ENCODE measurements around the gene GOT1.

Gene GOT1

DNA sequence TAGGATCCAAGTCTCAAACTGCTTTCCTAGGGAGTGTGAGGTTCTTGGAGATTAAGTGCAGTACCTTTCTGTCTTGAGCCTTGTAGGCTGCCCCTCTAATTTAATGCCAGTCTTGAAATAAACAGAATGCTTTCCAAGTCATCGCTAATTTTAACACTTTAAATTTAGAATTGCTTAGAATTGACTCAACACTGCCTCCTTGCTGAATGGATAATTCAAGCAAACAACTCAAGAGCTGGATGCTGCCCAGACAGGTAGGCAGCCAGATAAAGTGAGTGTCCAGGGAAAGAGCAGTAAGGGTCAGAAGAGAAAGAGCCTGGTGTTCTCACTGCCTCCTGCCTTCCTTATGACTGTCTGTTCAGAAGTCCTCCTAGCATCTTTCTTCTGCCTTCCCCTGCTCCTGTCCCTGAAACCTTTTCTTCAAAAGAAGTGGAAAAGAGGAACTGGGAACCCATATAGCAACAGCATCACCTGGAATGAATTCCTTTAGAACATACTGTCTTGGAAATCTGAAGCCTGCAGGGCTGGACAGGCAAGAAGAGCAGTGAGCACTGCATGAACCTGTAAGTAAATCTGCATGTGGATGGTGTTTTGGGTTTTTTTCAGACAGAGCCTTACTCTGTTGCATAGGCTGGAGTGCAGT lies 3.1 kb upstream of the GOT1 start:
- FAIRE-seq (no peak), DNase-seq (ENCODE audit: low spot score) (no peak)

DNA sequence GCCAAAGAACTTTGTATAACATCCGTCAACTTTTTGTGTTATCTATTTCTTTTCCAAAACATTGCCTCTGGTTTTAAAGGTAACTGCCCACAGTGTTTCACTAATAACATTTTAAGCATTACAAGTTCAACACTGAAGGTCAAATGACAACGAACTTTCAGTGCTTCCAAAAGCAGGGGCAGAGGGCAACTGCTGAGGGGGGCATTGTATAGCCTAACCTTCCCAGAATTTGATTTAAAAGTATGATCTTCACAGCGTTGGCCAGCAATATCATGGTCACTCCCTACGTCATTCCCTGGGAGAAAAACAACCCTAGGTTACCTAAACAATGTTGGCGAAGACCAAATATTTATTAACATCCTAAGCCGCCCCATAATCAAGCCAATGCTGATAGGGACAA lies 2.5 kb upstream of the GOT1 start:
- FAIRE-seq (no peak), DNase-seq (ENCODE audit: low spot score) (no peak)

DNA sequence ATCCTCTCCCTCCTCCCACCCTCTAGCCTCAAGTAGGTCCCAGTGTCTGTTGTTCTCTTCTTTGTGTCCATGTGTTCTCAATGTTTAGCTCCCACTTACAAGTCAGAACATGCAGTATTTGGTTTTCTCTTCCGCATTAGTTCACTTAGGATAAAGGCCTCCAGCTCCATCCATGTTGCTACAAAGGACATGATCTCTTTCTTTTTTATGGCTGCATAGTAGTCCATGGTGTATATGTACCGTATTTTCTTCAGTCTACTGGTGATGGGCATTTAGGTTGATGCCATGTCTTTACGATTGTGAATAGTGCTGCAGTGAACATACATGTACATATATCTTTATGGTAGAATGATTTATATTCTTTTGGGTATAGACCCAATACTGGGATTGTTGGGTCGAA lies 1.6 kb upstream of the GOT1 start:
- DNase-seq (ENCODE audit: low spot score) (no peak), FAIRE-seq (no peak)

DNA sequence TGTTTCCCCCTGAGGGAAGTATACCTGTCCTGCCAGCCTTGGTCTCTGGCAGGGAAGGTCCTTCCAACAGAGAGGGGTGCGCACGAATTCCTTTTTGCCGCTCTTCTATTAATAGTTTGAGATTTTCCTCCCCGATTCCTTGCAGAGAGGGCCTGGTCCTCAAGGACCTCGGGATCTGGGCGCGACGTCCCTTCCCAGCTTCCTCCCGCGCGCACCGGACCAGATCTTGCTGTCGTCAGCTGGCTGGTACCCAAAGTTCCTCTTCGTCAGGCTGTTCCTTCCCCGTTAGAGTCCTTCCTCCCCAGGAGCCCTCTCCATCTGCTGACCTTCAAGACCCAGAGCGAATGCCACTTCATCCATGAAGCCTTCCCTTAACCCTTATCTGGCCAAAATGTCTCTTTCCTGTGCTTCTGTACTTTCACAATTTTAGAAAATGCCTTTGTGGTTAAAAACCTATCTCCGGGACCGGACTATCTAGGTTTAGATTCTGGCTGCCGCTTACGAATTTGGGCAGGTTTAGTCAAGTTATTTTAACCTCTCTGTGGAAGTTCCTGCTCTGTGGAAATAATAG lies 851 bp upstream of the GOT1 start:
- no peak for FAIRE-seq
- peak; percentile 22 for DNase-seq (ENCODE audit: low spot score)

DNA sequence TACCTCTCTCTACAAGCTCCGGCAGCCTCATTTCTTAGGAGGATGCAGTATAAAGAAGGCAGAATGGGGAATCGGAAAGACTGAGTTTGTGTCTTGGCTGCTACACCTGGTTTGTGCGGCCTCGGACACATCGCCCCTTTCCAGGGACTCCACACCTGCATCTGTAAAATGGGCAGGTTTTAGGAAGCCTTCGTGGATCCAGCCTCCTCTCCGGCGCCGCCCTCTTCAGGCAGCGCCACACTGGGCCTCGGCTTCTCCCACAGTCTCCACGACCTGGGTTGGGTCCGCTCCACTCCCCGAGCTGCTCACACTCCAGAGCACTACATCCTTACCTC lies 341 bp downstream of the GOT1 start:
- FAIRE-seq = no peak
- DNase-seq (ENCODE audit: low spot score) = no peak

DNA sequence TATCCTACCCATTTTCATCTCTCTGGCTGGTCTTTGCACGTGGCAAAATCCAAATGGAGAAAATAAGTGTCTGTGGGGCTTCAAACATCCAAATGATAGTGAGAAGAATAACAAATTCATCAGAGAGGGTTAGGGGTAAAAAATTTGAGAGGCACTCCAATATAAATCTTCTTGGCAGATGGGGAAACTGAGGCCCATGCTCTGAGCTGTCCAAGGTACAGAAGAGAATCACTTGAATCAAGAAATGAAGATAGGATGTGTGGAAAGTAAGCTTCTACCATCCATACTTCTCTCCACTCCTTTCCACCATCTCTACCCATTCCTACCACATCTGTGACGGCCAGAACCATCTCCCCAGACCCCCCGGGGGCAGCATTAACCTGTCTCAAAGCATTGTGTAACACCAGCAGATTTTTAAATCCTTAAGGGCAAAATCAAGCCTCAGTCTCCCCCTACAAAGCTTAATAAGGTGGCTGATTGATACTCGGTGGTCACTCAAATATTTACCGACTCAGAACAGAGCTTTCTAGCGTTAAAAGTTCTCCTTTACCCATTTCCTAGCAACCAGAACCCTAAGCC lies 818 bp downstream of the GOT1 start:
- FAIRE-seq = no peak
- no peak for DNase-seq (ENCODE audit: low spot score)

DNA sequence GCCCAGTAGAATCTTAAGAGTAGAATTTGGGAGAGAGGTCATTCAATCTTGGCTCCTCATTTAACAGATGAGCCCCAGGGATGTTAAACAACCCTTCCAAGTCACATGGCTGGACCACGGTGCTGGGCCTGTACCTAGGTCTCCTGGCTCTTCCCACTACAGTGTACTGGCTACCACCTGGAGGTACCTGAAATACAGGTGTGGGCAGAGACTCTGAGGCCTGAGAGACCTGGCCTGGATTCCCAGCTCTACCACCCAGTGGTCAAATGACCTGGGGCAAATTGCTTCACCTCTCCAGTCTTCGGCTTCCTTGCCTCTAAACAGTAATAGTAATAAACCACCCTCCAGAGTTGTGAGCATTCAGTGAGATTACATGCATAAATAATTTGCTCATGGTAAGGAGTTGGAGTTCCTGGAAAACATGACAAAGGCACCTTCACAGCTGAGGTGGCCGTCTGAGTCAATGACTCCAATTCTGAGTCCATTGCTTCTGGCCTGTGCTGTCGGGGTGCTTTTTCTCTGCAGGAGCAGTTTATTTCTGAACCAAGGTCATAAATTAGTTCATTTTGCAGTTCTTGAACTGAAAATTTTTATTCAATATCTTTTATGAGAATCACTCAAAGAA lies 2.7 kb downstream of the GOT1 start:
- DNase-seq (ENCODE audit: low spot score) (no peak), FAIRE-seq (no peak)

DNA sequence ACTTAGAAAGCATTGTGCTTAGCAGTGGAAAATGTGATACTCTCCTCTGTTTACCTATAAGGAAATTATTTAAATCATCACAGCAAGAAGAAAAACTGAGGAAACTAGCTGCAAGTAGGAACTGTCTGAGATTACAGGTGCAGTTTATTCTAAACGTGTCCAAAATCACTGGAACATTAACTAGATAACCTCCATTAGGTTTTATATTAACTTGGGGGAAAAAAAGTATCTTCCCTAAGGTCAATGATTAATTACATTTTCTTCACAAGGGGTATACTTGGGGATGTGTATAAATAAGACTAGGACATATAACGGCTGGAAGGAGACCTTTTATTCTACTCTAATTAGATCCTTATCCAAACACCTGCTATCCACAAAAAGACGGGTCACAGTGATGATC lies 3.7 kb downstream of the GOT1 start:
- FAIRE-seq (peak; percentile 88), DNase-seq (ENCODE audit: low spot score) (no peak)

DNA sequence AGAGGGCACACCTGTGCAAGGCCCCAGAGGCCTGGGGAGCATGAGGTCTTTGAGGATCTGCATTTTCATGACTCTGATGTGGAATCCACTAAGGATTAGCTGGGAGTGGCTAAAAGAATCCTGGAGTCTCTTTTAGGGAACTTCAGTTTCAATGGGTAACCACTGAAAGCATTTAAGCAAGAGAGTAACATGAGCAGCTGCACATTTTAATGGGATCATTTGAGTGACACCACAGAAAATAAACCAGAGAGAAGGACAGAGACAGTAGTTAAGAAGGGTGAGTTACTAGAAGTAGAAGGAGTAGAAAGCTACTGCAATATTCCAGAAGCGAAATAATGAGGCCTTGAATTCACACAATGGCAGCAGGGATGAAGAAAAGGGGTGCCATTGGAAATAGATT lies 5.2 kb downstream of the GOT1 start:
- DNase-seq (ENCODE audit: low spot score) (no peak), FAIRE-seq (no peak)

DNA sequence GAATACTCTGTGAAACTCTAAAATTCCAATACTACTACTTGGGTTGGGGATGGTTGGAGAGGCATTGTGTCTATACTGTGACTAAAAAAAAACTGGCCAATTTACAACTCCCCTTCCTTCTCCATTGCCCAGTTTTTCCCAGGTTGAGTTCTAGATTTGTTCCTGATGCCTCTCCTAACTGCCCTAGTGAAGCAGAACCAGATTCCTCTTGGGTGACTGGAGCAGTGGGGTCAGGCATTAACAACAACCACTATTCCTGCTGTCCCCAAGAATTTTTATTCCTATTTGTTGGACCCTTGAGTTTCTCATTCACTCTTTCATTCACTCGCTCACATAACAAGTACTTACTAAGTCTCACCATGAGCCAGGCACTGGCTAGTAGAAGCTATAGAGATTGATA lies 5.8 kb downstream of the GOT1 start:
- DNase-seq (ENCODE audit: low spot score) (no peak), FAIRE-seq (no peak)

DNA sequence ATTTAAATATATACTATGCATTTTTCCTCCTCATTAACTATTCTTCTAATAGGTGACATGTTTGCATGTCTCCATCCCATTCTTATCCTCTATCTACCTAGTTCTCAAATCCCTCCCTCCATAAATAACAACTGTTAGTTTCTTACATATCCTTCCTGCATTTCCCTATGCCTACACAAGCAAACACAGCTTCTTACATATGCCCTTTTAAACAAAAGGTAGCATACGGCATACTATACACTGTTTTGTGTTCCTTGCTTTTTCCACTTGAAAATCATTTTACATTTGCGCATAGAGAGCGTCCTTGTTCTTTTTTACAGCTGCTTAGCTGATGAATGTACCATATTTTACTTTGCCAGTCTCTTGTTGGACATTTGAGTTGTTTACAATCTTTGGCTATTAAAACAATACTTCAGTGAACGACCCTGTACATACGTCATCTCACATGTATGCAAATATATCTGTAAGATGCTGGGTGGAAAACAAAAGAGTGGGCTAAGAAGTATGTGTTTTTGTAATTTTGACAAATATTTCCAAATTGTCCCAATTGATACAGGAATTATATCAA lies 7.8 kb downstream of the GOT1 start:
- no peak for FAIRE-seq
- DNase-seq (ENCODE audit: low spot score) = no peak

DNA sequence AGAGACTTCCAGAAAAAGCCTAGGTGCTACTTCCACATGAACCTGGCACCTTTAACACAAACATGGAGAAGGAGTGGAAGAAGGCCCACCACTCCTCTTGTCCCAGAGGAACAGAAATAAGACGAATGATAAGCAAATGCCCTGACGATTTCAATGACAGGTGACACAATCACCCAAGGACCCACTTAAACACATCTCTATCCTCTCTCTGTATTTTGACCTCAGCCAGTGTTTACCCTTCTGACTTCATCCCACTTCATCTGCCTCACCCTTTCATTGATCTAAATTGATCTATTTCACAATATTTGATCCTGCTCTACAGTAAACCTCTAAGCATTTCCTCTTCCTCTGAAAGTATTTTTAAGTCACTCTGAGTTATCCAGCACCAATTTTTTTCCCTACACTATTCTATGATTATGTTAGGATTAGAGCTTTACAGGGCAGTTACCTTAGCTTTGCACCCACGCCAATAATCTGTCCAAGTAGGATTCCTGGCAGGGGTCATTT lies 9.1 kb downstream of the GOT1 start:
- DNase-seq (ENCODE audit: low spot score) (no peak), FAIRE-seq (no peak)

DNA sequence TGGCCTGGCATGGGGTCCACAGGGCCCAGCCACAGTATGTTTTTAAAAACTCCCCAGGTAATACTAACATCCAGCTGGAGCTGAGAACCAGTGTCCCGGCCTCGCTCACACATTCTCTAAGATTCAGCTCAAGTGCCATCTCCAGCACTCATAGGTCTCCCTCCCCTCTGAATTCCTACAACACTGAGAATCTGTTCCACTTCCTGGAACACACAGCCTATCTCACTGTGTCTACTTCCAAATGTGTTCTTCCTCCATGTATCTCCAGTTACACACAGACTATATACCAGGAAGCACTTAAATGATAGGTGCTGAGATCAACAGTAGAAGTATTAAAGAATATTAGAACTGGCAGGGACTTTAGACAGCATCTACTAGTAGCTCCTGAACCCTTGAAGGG lies 10.7 kb downstream of the GOT1 start:
- FAIRE-seq (no peak), DNase-seq (ENCODE audit: low spot score) (no peak)

DNA sequence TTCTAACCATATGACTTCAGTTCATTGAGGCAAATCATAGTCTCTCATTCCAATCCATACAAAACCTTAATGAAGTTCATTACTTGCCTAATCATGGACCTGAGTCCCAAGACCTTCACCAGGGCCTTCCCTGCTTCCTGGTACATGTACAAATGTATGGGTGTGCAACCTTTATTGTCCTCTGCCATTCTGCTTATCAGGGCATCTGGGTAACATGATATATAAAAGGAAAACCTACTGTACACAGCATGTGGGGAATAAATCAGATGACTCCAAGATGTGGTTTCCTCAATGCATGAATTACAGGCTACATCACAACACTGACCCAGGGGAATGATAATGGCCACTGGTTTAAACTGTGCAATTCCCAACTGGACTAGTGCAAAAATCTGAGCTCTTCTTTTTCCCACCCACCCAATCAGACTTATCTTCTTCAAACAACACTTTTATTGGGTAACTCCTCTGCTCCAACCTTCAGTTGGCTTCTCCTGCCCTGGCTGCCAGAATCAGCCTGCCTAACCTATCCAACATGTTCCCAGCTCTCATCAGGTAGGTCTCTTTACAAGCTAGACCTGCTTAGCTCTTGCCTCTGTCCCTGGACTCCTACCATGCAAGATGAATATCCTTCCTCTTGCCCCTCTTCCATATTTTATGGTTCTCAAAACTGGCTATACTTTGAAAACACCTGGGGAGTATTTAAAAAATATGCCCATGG lies 11.4 kb downstream of the GOT1 start:
- FAIRE-seq = no peak

DNA sequence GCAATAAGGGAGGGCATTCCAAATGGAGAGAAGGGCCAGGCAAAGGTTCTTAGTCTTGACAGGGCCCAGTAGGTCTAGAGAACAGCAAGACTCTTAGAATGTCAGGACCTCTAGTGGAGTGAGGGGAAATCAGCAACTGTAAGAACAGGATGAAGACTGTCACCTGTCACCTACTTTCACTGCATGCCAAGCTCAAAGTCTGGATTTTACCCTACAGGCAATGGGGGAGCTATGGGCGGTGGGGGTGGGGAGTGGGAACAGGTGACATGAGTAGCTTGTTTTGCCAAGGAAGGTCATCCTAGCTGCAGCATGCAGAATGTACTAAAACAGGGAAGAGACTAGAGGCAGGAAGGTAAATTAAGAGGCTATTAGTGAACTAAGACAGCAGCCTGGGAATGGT lies 18.3 kb downstream of the GOT1 start:
- FAIRE-seq (no peak), DNase-seq (ENCODE audit: low spot score) (no peak)

More for the DNA sequence above, 11.4 kb downstream of the GOT1 start:
- no peak for DNase-seq (ENCODE audit: low spot score)

DNA sequence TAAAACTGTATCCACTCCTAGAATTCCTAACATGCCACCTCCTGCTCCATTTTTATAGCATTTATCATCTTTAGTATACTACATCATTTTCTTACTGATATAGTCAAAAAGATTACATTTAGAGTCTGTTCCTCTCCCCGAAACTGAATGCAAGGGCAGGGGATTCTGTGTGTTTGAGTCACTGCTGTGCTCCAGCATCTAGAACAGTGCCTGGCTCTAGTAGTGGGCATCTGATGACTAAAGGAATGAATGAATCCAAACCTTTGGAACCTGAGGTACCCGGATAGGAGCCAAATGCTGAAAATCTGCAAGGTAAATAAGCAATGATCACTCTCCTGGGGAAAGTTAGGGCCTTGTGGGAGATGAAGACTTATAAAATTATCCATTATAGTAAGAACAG lies 18.9 kb downstream of the GOT1 start:
- FAIRE-seq (no peak), DNase-seq (ENCODE audit: low spot score) (no peak)

DNA sequence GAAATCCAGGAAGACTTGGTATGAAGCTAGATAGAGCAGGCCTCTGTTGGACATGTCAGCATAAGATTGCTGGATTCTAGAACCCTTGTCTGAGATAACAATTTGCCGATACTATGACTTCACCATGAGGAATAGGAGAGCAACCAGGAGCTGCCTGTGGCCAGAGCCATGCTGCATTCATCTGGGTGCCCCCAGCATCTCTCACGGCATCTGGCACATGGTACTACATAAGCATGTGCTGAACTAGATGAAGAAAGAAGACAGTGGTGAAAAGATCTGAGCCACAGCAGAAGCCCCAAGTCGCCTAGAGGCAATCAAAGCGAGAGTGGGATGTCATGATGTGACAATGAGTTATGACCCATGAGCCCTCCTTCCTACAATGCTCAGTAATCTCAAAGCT lies 19.5 kb downstream of the GOT1 start:
- FAIRE-seq = no peak

DNA sequence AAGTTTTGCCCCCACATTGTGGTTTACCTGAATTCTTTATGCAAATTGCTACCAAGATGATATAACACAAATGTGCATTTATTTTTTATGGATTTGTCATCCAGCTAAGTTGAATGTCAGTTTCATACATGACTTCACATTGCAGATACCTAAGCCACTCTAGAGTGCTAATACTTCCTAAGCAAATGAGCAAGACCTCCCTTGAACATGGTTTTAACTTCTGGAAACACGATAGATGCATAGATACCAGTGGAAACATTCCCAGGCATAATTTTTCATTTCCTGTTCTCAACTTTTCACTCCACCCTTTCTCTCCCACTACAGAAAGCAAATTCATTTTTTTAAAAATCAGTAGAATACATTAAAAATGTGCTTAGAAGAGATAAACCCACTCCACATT lies 20.3 kb downstream of the GOT1 start:
- no peak for FAIRE-seq
- no peak for DNase-seq (ENCODE audit: low spot score)

More for the DNA sequence above, 19.5 kb downstream of the GOT1 start:
- no peak for DNase-seq (ENCODE audit: low spot score)

DNA sequence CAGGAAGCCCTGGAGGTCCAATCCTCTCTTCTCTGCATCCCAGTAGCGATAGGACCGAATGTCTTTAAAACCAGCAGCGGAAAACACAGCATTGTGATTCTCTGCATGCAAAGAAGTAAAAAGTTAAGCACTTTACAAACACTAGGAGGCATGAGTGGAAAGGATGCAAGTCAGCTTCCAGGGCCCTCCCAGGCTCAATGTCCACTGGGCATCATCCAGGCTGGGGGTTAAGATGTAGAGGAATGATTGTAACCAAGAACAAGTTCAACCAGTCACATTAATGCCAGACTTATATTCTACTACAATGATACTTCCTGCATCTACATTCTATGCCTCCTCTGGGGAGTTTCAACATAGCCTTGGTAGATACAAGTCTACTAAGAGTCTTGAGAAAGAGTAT lies 24.3 kb downstream of the GOT1 start:
- FAIRE-seq (no peak), DNase-seq (ENCODE audit: low spot score) (no peak)

DNA sequence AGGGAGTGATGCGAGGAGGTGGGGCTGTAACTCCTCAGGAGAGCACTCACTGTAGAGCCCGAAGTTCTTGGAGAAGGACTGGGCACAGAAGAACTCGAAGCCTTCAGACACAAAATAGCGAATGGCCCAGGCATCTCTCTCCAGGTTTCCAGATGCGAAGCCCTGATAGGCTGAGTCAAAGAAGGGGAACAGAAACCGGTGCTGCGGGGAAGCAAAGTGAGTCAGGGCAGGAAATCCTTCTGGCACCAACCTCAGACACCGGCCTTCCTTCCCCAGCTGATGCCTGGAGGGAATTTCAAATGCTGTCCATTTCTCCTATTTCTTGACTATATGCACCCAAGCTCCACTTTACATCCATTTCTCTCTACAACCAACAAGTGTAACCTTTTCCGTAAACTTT lies 26.8 kb downstream of the GOT1 start:
- no peak for FAIRE-seq
- DNase-seq (ENCODE audit: low spot score) = no peak

DNA sequence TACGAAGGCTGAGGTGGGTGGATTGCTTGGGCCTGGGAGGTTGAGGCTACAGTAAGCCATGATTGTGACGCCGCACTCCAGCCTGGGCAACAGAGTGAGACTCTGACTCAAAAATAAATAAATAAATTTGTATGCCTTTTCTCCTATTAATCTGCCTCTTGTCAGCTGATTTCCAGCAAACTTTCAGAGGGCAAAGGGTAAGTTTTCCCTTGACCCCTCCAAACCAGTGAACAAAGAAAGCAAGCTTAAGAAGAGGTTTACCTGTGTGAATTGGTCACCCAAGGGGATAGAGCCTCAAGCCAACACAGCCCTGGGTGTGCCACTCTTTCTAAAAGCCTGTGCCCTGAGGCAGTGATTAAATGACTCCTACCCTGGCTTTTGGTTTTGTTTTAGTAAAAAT lies 30.8 kb downstream of the GOT1 start:
- FAIRE-seq (no peak), DNase-seq (ENCODE audit: low spot score) (no peak)

DNA sequence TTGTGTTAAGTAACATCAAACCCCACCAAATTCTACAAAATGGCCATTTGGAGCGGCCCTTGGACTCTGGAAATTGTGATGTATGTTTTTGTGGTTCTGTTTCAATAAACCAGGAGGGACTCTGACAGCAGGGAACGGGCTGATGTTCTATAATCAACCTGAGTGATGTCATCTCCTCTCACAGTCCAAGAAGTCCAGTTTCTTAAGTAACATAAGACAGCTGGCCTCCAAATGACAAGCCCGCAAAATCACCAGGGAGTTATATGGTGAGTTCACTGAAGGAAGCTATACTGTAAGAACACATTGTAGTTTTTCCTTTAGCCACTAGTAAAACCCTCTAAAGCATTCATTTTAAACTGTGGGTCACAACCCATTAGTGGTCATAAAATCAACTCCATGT lies 34.0 kb downstream of the GOT1 start:
- DNase-seq (ENCODE audit: low spot score) (peak; percentile 75), FAIRE-seq (no peak)
